Measurements from ENCODE around the gene CARS2. TPM values are rescaled to one million over a fixed set of nuclear protein-coding genes. Genes with fewer than 3 reads are reported as not detected.

The CARS2 gene
- total RNA-seq, 1 experiment from 2014 or later, result 52.9 TPM

DNA sequence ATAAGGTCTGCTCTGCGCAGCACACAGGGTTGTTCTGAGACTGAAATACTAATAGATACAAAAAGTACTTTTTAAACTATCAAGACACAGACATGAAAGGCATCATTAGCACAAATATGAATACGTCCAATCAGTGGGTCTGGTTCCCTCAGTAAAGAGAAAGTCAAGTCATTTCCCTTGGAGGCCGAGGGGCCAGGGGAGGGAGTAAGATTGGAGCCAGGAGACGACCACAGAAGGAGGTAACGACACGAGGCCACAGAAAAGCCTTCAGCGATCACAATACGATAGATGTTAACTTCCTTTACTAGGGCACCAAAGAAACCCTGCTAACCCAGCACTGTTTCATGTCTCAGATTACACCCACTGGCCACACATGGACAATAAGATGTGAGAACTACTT lies 5.3 kb downstream of the CARS2 start:
- intact Hi-C loops (cut with micrococcal nuclease), result no loop called here
- no peak overlapping the region for H3K4me2 ChIP-seq (ENCODE audit: low read length)
- no TSS peak for BruUV-seq (replicated peaks)
- H3K9me3 ChIP-seq (ENCODE audit: control insufficient read depth in 1 of 2, insufficient read depth in 1 of 2, low read depth in 1 of 2, low read length in 2 of 2), result no peaks in the 10 kb centered on the region
- peaks cover 9 to 17% of the 10 kb centered on the region in 2 experiments for H3K4me1 ChIP-seq (ENCODE audit: control insufficient read depth in 1 of 2, insufficient read depth in 2 of 2, low read length in 2 of 2)
- H3K27me3 ChIP-seq (ENCODE audit: insufficient read depth, low read length), result no peaks in the 10 kb centered on the region
- H3K36me3 ChIP-seq (ENCODE audit: control insufficient read depth in 1 of 2, insufficient read depth in 2 of 2, low read length in 2 of 2), result peaks cover 32 to 39% of the 10 kb centered on the region in 2 experiments
- RAD21 ChIA-PET (ENCODE audit: low non-redundant PET in 1 of 2, low total read pairs in 2 of 2, uncharacterized antibody in 2 of 2, unreplicated experiment in 2 of 2), result no interaction called here
- no peak overlapping the region for H3K9ac ChIP-seq (ENCODE audit: low read length)
- CTCF ChIA-PET, result no interaction called here
- no peak overlapping the region for H3K4me3 ChIP-seq (replicated peaks in 1 of 2; ENCODE audit: low read depth in 1 of 2, low read length in 2 of 2)
- ATAC-seq (no peak), DNase-seq (ENCODE audit: low read depth, low spot score) (no peak)
- peaks cover 63% of the 10 kb centered on the region for H3K79me2 ChIP-seq (ENCODE audit: insufficient read depth, low read length)
- peaks cover 4% of the 10 kb centered on the region; the same call in 1 of the 2 replicates for H4K20me1 ChIP-seq (ENCODE audit: insufficient read depth)
- TF ChIP-seq, protein P1, sequence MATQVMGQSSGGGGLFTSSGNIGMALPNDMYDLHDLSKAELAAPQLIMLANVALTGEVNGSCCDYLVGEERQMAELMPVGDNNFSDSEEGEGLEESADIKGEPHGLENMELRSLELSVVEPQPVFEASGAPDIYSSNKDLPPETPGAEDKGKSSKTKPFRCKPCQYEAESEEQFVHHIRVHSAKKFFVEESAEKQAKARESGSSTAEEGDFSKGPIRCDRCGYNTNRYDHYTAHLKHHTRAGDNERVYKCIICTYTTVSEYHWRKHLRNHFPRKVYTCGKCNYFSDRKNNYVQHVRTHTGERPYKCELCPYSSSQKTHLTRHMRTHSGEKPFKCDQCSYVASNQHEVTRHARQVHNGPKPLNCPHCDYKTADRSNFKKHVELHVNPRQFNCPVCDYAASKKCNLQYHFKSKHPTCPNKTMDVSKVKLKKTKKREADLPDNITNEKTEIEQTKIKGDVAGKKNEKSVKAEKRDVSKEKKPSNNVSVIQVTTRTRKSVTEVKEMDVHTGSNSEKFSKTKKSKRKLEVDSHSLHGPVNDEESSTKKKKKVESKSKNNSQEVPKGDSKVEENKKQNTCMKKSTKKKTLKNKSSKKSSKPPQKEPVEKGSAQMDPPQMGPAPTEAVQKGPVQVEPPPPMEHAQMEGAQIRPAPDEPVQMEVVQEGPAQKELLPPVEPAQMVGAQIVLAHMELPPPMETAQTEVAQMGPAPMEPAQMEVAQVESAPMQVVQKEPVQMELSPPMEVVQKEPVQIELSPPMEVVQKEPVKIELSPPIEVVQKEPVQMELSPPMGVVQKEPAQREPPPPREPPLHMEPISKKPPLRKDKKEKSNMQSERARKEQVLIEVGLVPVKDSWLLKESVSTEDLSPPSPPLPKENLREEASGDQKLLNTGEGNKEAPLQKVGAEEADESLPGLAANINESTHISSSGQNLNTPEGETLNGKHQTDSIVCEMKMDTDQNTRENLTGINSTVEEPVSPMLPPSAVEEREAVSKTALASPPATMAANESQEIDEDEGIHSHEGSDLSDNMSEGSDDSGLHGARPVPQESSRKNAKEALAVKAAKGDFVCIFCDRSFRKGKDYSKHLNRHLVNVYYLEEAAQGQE (IDR thresholded peaks at IDR 0.05; ENCODE audit: low read depth), result no peak
- TF ChIP-seq POLR2AphosphoS5 (IDR thresholded peaks at IDR 0.05; ENCODE audit: low read depth, low read length) (no peak), YY1 (IDR thresholded peaks at IDR 0.05; ENCODE audit: extremely low read depth, insufficient replicate concordance, low read depth, low read length) (no peak), TCF7L2 (IDR thresholded peaks at IDR 0.05; ENCODE audit: borderline replicate concordance, extremely low read depth, insufficient read depth, insufficient read length) (no peak), SRF (IDR thresholded peaks at IDR 0.05; ENCODE audit: low read depth) (no peak), ELF1 (IDR thresholded peaks at IDR 0.05; ENCODE audit: borderline replicate concordance, low read depth) (no peak), POLR2A (IDR thresholded peaks at IDR 0.05; ENCODE audit: borderline replicate concordance, extremely low read depth, insufficient read depth, insufficient read length) (no peak), SIN3A (IDR thresholded peaks at IDR 0.05; ENCODE audit: low read depth) (no peak), EGR1 (IDR thresholded peaks at IDR 0.05; ENCODE audit: low read depth) (no peak), EZH2 (IDR thresholded peaks at IDR 0.05) (no peak), FOSL1 (IDR thresholded peaks at IDR 0.05; ENCODE audit: low read depth) (no peak), ZFX (IDR thresholded peaks at IDR 0.05) (no peak), ZNF274 (IDR thresholded peaks at IDR 0.05; ENCODE audit: low read depth, low read length) (no peak), RAD21 (IDR thresholded peaks at IDR 0.05; ENCODE audit: low read depth) (no peak), SP1 (IDR thresholded peaks at IDR 0.05; ENCODE audit: low read depth) (no peak), JUND (IDR thresholded peaks at IDR 0.05) (no peak), EZH2phosphoT487 (IDR thresholded peaks at IDR 0.05; ENCODE audit: borderline replicate concordance) (no peak)
- TF ChIP-seq, protein P2, sequence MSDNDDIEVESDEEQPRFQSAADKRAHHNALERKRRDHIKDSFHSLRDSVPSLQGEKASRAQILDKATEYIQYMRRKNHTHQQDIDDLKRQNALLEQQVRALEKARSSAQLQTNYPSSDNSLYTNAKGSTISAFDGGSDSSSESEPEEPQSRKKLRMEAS (IDR thresholded peaks at IDR 0.05), result no peak
- TF ChIP-seq, protein P3, sequence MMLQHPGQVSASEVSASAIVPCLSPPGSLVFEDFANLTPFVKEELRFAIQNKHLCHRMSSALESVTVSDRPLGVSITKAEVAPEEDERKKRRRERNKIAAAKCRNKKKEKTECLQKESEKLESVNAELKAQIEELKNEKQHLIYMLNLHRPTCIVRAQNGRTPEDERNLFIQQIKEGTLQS (IDR thresholded peaks at IDR 0.05), result no peak
- POLR2A ChIA-PET, result no interaction called here
- H3K27ac ChIP-seq (ENCODE audit: low read depth, low read length), result no peak overlapping the region
- no peak overlapping the region for H2AFZ ChIP-seq (ENCODE audit: low read depth, low read length, poor library complexity, severe bottlenecking)
- H3K9me2 ChIP-seq (ENCODE audit: insufficient read depth), result no peaks in the 10 kb centered on the region

All from HCT116 (cell line).